DMS 273 (cell line): ENCODE data around the gene BCL2L1.
A peak's percentile ranks its signal among the peaks of the same experiment; 100 is the strongest.
"Not testable (repeated sequence)": the region's sequence is repeated elsewhere in the genome, so short reads cannot be mapped to it uniquely, and the experiment has no call there.

Source experiments
- DNase-seq: peaks from one replicate; lab custom pipeline; 2025; ENCODE audit not compliant: unreplicated experiment; lab: John Stamatoyannopoulos, UW

The BCL2L1 gene

GRCh38 chr20:31722257-31723068 is at the start of gene BCL2L1:
Gene BCL2L1 (minus strand): TSS chr20:31722868. CDS start chr20:31722218, 650 bp downstream.
- peak; percentile 94 for DNase-seq

- DNase-seq, result no peak
These were observed 47.6 kb upstream of the BCL2L1 start for GRCh38 chr20:31770243-31770642.

- no peak for DNase-seq
These were observed 47.0 kb upstream of the BCL2L1 start for GRCh38 chr20:31769681-31770080.

GRCh38 chr20:31767805-31768204 is 45.1 kb upstream of the BCL2L1 start:
- no peak for DNase-seq

GRCh38 chr20:31764641-31765305 is 42.1 kb upstream of the BCL2L1 start:
- no peak for DNase-seq

- no peak for DNase-seq
These were observed 38.0 kb upstream of the BCL2L1 start for GRCh38 chr20:31760519-31761240.

- DNase-seq, result no peak
These were observed 37.3 kb upstream of the BCL2L1 start for GRCh38 chr20:31759836-31760518.

GRCh38 chr20:31758991-31759390 is 36.3 kb upstream of the BCL2L1 start:
- DNase-seq, result no peak

GRCh38 chr20:31758521-31758920 is 35.9 kb upstream of the BCL2L1 start:
- DNase-seq, result peak; percentile 16

GRCh38 chr20:31757254-31757653 is 34.6 kb upstream of the BCL2L1 start:
- no peak for DNase-seq

GRCh38 chr20:31751126-31751525 is 28.5 kb upstream of the BCL2L1 start:
- no peak for DNase-seq

- no peak for DNase-seq
These were observed 26.6 kb upstream of the BCL2L1 start for GRCh38 chr20:31749223-31749622.

GRCh38 chr20:31747640-31748039 is 25.0 kb upstream of the BCL2L1 start:
- DNase-seq, result no peak

GRCh38 chr20:31747028-31747427 is 24.4 kb upstream of the BCL2L1 start:
- not testable (repeated sequence) for DNase-seq

- no peak for DNase-seq
These were observed 23.6 kb upstream of the BCL2L1 start for GRCh38 chr20:31746068-31746878.

- DNase-seq, result no peak
These were observed 18.1 kb upstream of the BCL2L1 start for GRCh38 chr20:31740656-31741323.

GRCh38 chr20:31740208-31740607 is 17.5 kb upstream of the BCL2L1 start:
- DNase-seq, result peak; percentile 33

GRCh38 chr20:31739550-31739977 is 16.9 kb upstream of the BCL2L1 start:
- no peak for DNase-seq

- peak; percentile 99 for DNase-seq
These were observed 16.3 kb upstream of the BCL2L1 start, which contains the start of gene TPX2 for GRCh38 chr20:31738729-31739549. Gene TPX2 (plus strand): TSS chr20:31739290. CDS start chr20:31757477, 18,187 bp downstream.
